ENCODE results near the gene ZNF521.

ZNF521 gene

GRCh38 chr18:25244924-25245698, 106.9 kb downstream of the ZNF521 start:
- DNase-seq: no peak

GRCh38 chr18:25244170-25244569, 107.8 kb downstream of the ZNF521 start:
- no peak for DNase-seq

GRCh38 chr18:25243754-25244153, 108.2 kb downstream of the ZNF521 start:
- no peak for DNase-seq

GRCh38 chr18:25243257-25243656, 108.7 kb downstream of the ZNF521 start:
- no peak for DNase-seq

GRCh38 chr18:25240420-25240770, 111.6 kb downstream of the ZNF521 start:
- no peak for DNase-seq

GRCh38 chr18:25239581-25240419, 112.2 kb downstream of the ZNF521 start:
- no peak for DNase-seq

- DNase-seq: no peak
Measured at GRCh38 chr18:25239151-25239550, 112.8 kb downstream of the ZNF521 start.

- no peak for DNase-seq
Measured at GRCh38 chr18:25237571-25238267, 114.2 kb downstream of the ZNF521 start.

GRCh38 chr18:25236736-25237135, 115.2 kb downstream of the ZNF521 start:
- DNase-seq: no peak

GRCh38 chr18:25235401-25236042, 116.4 kb downstream of the ZNF521 start:
- DNase-seq: no peak

- DNase-seq: no peak
Measured at GRCh38 chr18:25234740-25235345, 117.1 kb downstream of the ZNF521 start.

- no peak for DNase-seq
Measured at GRCh38 chr18:25234322-25234639, 117.7 kb downstream of the ZNF521 start.

- no peak for DNase-seq
Measured at GRCh38 chr18:25233528-25234321, 118.2 kb downstream of the ZNF521 start.

- no peak for DNase-seq
Measured at GRCh38 chr18:25231327-25231691, 120.7 kb downstream of the ZNF521 start.

GRCh38 chr18:25230658-25231326, 121.2 kb downstream of the ZNF521 start:
- no peak for DNase-seq

GRCh38 chr18:25229920-25230319, 122.0 kb downstream of the ZNF521 start:
- DNase-seq: no peak

GRCh38 chr18:25229081-25229480, 122.9 kb downstream of the ZNF521 start:
- DNase-seq: no peak

- DNase-seq: no peak
Measured at GRCh38 chr18:25228410-25228809, 123.6 kb downstream of the ZNF521 start.

GRCh38 chr18:25225151-25225550, 126.8 kb downstream of the ZNF521 start:
- no peak for DNase-seq

- DNase-seq: no peak
Measured at GRCh38 chr18:25223899-25224886, 127.8 kb downstream of the ZNF521 start.

Measured in NCI-H226 (cell line).